ENCODE data around the gene STAT5A. TPM values are rescaled to one million over a fixed set of nuclear protein-coding genes. Genes with fewer than 3 reads are reported as not detected.
A peak's percentile ranks its signal among the peaks of the same experiment; 100 is the strongest.

The STAT5A gene
- total and polyA plus RNA-seq, 9 of the 15 experiments (the other 6 are each of a cell fraction or from before 2014, with no cell fraction given), result 79.9 to 415 (median 196) TPM

- TF ChIP-seq PRDM10 (IDR thresholded peaks at IDR 0.05; ENCODE audit: partially characterized antibody) (peak; percentile 14), HDAC1 (IDR thresholded peaks at IDR 0.05) (no peak), ZNF239 (CRISPR knock-in tag; IDR thresholded peaks at IDR 0.05) (no peak), CBFA2T2 (conservative IDR thresholded peaks at IDR 0.05) (no peak), ZNF551 (CRISPR knock-in tag; IDR thresholded peaks at IDR 0.05) (no peak), ZNF76 (CRISPR knock-in tag; IDR thresholded peaks at IDR 0.05; ENCODE audit: borderline replicate concordance) (peak; percentile 62; the same call in 1 of the 2 replicates), TBL1XR1 (IDR thresholded peaks at IDR 0.05; ENCODE audit: low read length in 2 of 2) (no peak), ZNF778 (CRISPR knock-in tag; IDR thresholded peaks at IDR 0.05) (no peak), NFRKB (IDR thresholded peaks at IDR 0.05; ENCODE audit: low read depth) (0 out of 2 replicates have a peak, but pooled peaks have one; percentile 17), BHLHE40 (IDR thresholded peaks at IDR 0.05; ENCODE audit: low read length) (peak; percentile 86), FOS (IDR thresholded peaks at IDR 0.05; ENCODE audit: extremely low read depth, insufficient read length) (no peak), RFX7 (CRISPR knock-in tag; IDR thresholded peaks at IDR 0.05) (no peak), DPF2 (IDR thresholded peaks at IDR 0.05) (no peak), PBX2 (CRISPR knock-in tag; IDR thresholded peaks at IDR 0.05; ENCODE audit: low read depth) (no peak), PBX2 (tag; conservative IDR thresholded peaks at IDR 0.05; ENCODE audit: low read depth) (no peak), ZNF512 (tag; IDR thresholded peaks at IDR 0.05) (no peak), SMARCB1 (IDR thresholded peaks at IDR 0.05; ENCODE audit: insufficient read length, low read depth) (no peak), ZNF384 (IDR thresholded peaks at IDR 0.05; ENCODE audit: low read depth, low read length) (no peak), E2F3 (CRISPR knock-in tag; IDR thresholded peaks at IDR 0.05) (no peak), ZBTB8A (IDR thresholded peaks at IDR 0.05; ENCODE audit: partially characterized antibody) (no peak)
- TF ChIP-seq, protein P1, sequence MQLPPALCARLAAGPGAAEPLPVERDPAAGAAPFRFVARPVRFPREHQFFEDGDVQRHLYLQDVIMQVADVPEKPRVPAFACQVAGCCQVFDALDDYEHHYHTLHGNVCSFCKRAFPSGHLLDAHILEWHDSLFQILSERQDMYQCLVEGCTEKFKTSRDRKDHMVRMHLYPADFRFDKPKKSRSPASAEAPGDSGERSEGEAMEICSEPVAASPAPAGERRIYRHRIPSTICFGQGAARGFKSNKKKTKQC (CRISPR knock-in tag; IDR thresholded peaks at IDR 0.05), result 0 out of 2 replicates have a peak, but pooled peaks have one; percentile 10
Observed at GRCh38 chr17:42309986-42310786, 21.9 kb downstream of the STAT5A start (continued).

All from K562 (cell line).